Astrocyte of the spinal cord (primary cell): ENCODE results near the gene HDAC10.

Experiments
- DNase-seq: peaks from one replicate; pipeline ENCODE4 v3.0.0; 2011; ENCODE audit warnings: low read depth, low spot score
- H3K4me3 ChIP-seq: 2 replicates; pipeline ENCODE4 v1.5.1; 2011; ENCODE audit warnings: low read depth, mild to moderate bottlenecking, low read length, moderate library complexity
- CTCF ChIP-seq: IDR thresholded peaks from 2 replicates; pipeline ENCODE4 v1.5.1; 2012; ENCODE audit warnings: low read depth, mild to moderate bottlenecking, low read length, inconsistent platforms
- in situ Hi-C: cut with HindIII; loops from 2 replicates; pipeline ENCODE4 v1.10.0; 2017; ENCODE audit warnings: low sequenced_read_pairs

HDAC10 gene

GRCh38 chr22:50284479-50284878 lies 33.4 kb upstream of the HDAC10 start:
- in situ Hi-C loops = no loop called here
- DNase-seq = no peak
- no peak for TF ChIP-seq CTCF
- no peak overlapping the region for H3K4me3 ChIP-seq

- in situ Hi-C loops = no loop called here
- no peak overlapping the region for H3K4me3 ChIP-seq
- no peak for TF ChIP-seq CTCF
- DNase-seq = no peak
Measured at GRCh38 chr22:50283821-50284220, 32.8 kb upstream of the HDAC10 start.

- in situ Hi-C loops = no loop called here
- TF ChIP-seq CTCF = no peak
- peak; percentile 68 for DNase-seq
- H3K4me3 ChIP-seq = no peak overlapping the region
Measured at GRCh38 chr22:50282361-50283155, 31.5 kb upstream of the HDAC10 start.

- no peak overlapping the region for H3K4me3 ChIP-seq
- TF ChIP-seq CTCF = no peak
- in situ Hi-C loops = no loop called here
- DNase-seq = no peak
Measured at GRCh38 chr22:50281957-50282356, 30.9 kb upstream of the HDAC10 start.

- TF ChIP-seq CTCF = no peak
Measured at GRCh38 chr22:50281384-50281760, 30.3 kb upstream of the HDAC10 start.

GRCh38 chr22:50280708-50281383 lies 29.8 kb upstream of the HDAC10 start:
- no peak for DNase-seq
- in situ Hi-C loops = no loop called here
- TF ChIP-seq CTCF = no peak
- no peak overlapping the region for H3K4me3 ChIP-seq

More at GRCh38 chr22:50281384-50281760, 30.3 kb upstream of the HDAC10 start:
- in situ Hi-C loops = no loop called here
- no peak overlapping the region for H3K4me3 ChIP-seq
- DNase-seq = no peak
